ENCODE results near the gene PECR.
"Not testable (repeated sequence)": the region's sequence is repeated elsewhere in the genome, so short reads cannot be mapped to it uniquely, and the experiment has no call there.

Gene PECR

GRCh38 chr2:216031960-216032689 lies 49.5 kb downstream of the PECR start:
- in situ Hi-C loops (cut with HindIII; ENCODE audit: low sequenced_read_pairs), result no loop called here

- in situ Hi-C loops (cut with HindIII; ENCODE audit: low sequenced_read_pairs), result no loop called here
Measured at GRCh38 chr2:216030216-216030615, 51.4 kb downstream of the PECR start.

- in situ Hi-C loops (cut with HindIII; ENCODE audit: low sequenced_read_pairs), result no loop called here
Measured at GRCh38 chr2:216029416-216030129, 52.0 kb downstream of the PECR start.

- in situ Hi-C loops (cut with HindIII; ENCODE audit: low sequenced_read_pairs), result no loop called here
Measured at GRCh38 chr2:216024779-216025336, 56.8 kb downstream of the PECR start.

GRCh38 chr2:216023055-216023648 lies 58.5 kb downstream of the PECR start:
- in situ Hi-C loops (cut with HindIII; ENCODE audit: low sequenced_read_pairs), result no loop called here

- in situ Hi-C loops (cut with HindIII; ENCODE audit: low sequenced_read_pairs), result no loop called here
Measured at GRCh38 chr2:216021768-216022565, 59.6 kb downstream of the PECR start.

GRCh38 chr2:216018709-216019108 lies 62.9 kb downstream of the PECR start:
- in situ Hi-C loops (cut with HindIII; ENCODE audit: low sequenced_read_pairs), result no loop called here

GRCh38 chr2:216017365-216017764 lies 64.2 kb downstream of the PECR start:
- in situ Hi-C loops (cut with HindIII; ENCODE audit: low sequenced_read_pairs), result no loop called here

GRCh38 chr2:216016581-216016980 lies 65.0 kb downstream of the PECR start:
- in situ Hi-C loops (cut with HindIII; ENCODE audit: low sequenced_read_pairs), result no loop called here

- in situ Hi-C loops (cut with HindIII; ENCODE audit: low sequenced_read_pairs), result no loop called here
Measured at GRCh38 chr2:216015722-216016464, 65.7 kb downstream of the PECR start.

GRCh38 chr2:216014986-216015385 lies 66.6 kb downstream of the PECR start:
- in situ Hi-C loops (cut with HindIII; ENCODE audit: low sequenced_read_pairs), result no loop called here

GRCh38 chr2:216014006-216014405 lies 67.6 kb downstream of the PECR start:
- in situ Hi-C loops (cut with HindIII; ENCODE audit: low sequenced_read_pairs), result no loop called here

GRCh38 chr2:216013080-216013909 lies 68.3 kb downstream of the PECR start, which contains the start of gene MREG:
TSS of gene MREG (minus strand) at chr2:216013551. CDS start at chr2:216013327, 224 bp downstream.
- in situ Hi-C loops (cut with HindIII; ENCODE audit: low sequenced_read_pairs), result no loop called here

GRCh38 chr2:216012830-216013079 lies 68.9 kb downstream of the PECR start:
- in situ Hi-C loops (cut with HindIII; ENCODE audit: low sequenced_read_pairs), result no loop called here

- in situ Hi-C loops (cut with HindIII; ENCODE audit: low sequenced_read_pairs), result no loop called here
Measured at GRCh38 chr2:216012133-216012829, 69.3 kb downstream of the PECR start.

- in situ Hi-C loops (cut with HindIII; ENCODE audit: low sequenced_read_pairs), result not testable (repeated sequence)
Measured at GRCh38 chr2:216009215-216009614, 72.4 kb downstream of the PECR start.

GRCh38 chr2:216008387-216008786 lies 73.2 kb downstream of the PECR start:
- in situ Hi-C loops (cut with HindIII; ENCODE audit: low sequenced_read_pairs), result no loop called here

GRCh38 chr2:216006164-216006663 lies 75.4 kb downstream of the PECR start:
- in situ Hi-C loops (cut with HindIII; ENCODE audit: low sequenced_read_pairs), result no loop called here
